Smooth muscle cell of the brain vasculature (primary cell): ENCODE results near the gene ZNF692.
"Not testable (repeated sequence)": the region's sequence is repeated elsewhere in the genome, so short reads cannot be mapped to it uniquely, and the experiment has no call there.

ENCODE experiments used
- DNase-seq: peaks from one replicate; pipeline ENCODE4 v3.0.0-alpha.2; 2012; ENCODE audit warnings: low read depth, low spot score

The ZNF692 gene

DNA sequence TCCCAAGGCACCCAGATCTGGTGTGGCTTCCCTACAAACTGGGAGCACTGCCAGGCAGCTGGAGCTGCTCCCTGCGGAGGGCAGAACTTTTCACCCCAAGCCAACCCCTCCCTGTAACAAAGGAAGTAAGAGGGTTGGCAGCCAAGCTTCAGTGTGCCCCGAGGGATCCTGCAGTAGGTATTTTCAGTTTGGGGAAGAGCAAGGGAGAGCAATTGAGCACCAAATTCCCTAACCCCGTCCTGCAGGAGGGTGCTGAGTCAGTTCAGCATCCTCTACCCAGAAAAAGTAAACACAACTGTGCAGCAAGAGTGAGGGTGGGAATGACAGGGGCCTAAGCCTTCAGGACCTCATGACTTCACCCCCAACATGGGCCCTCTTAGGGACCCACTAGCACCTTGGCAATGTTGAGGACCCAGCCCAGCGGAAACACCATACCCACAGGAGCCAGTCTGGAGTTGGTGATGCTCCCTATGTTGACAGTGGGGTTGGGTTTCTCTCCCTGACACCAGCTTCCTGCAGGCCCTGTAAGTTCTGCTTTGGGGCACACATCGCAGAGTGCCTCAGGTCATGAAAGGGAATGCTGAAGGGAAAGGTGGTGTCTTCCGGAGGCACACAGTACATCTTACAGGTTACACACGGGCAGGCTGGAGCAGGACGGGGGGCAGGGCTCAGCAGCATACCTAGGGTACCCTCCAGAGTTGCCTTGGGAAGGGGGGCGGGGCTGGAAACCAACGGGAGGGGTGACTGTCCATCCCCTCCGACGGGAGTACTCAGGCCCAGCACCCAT, 48.0 kb downstream of the ZNF692 start:
- peak; percentile 24 for DNase-seq

DNA sequence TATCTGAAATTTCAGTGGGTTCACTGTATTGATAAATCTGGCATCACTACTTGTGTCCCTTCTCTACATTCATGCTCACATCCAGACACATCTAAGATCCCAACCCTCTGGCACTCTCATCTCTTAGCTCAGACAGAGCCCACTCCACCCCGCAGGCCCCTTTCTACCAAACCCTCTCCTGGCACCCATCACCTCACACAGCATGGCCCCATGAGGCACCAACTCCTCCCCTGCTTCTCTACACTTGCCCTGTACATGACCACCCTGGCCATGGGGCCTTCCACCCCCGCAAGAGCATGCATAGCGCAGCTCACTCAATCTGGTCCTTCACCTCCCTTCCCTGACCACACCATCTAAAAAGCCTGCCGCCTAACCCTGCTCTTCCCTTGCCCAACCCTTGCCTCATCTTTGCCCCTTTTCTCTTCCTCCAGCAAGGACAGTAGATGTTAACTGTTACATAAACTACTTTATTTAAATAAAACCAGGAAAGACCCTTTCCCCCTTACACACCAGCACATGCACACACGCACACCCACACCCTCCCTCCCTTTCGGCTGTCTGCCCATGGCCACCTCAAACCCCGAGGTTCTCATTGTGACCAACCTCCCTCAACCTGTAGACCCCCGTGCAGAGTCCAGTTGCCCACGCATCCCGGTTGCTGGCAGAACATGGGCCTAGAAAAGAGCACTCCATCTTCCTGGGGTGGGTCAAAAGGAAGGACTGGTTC, 48.7 kb downstream of the ZNF692 start:
- no peak for DNase-seq

DNA sequence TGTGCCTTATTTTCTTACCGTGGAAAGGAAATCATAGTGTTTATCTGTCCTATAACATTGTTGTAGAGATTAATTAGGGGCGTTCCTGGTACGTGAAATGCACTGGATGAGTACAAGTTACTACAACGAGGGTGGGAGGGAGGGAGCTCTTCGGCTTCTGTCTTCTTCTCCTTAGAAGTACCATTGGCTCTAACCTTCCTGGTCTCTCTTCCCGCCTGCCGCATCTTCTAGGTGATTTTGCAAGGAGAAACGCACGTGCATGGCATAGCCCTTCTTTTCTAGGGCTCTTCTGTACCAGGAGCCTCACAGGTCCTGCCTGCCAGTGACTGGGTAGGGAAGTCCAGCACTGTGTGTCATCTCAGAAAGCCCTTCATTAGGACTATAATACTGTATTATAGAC, 50.0 kb downstream of the ZNF692 start:
- no peak for DNase-seq

DNA sequence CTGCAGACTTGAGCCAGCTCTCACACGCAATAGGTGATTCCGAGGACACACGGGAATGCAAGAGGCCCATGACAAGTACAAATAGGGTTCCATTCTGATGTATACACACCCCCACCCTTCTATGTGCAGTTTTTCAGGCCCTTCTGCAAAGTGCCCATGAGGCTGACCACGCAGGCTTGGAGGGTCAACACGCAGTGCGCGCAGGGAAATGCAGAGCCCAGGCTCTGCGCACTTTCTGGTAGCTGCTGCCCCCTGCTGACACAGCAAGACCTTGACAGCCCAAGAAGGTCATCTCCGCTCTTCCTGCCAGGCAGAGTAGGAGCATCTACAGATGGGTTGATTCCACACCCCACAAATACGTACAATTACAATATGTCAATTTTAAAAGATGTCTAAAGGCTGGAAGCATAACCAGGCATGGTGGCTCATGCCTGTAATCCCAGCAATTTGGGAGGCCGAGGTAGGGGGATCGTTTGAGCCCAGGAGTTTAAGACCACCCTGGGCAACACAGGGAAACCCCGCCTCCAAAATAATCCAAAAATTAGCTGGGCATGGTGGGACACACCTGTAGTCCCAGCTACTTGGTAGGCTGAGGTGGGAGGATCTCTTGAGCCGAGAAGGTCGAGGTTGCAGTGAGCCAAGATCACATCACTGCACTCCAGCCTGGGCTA, 51.7 kb downstream of the ZNF692 start:
- no peak for DNase-seq

DNA sequence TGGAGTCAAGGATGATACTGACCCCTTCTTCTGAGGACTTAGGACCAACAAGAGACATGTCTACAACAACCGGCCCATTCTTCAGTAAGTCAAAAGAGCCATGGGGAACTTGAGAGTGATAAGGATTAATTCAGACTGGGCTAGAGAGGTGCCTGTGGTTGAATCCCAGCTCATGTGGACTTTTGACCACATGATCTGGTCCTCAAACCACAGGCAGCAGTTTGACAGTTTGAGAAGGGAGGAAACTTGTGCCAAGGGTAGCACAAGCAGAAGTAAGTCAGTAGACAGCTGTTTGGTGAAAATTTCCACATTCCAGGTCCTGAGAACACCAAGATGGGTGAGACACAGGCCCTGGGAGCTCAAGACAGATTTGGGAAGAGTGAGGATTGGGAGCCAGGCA, 53.0 kb downstream of the ZNF692 start:
- DNase-seq, result no peak

DNA sequence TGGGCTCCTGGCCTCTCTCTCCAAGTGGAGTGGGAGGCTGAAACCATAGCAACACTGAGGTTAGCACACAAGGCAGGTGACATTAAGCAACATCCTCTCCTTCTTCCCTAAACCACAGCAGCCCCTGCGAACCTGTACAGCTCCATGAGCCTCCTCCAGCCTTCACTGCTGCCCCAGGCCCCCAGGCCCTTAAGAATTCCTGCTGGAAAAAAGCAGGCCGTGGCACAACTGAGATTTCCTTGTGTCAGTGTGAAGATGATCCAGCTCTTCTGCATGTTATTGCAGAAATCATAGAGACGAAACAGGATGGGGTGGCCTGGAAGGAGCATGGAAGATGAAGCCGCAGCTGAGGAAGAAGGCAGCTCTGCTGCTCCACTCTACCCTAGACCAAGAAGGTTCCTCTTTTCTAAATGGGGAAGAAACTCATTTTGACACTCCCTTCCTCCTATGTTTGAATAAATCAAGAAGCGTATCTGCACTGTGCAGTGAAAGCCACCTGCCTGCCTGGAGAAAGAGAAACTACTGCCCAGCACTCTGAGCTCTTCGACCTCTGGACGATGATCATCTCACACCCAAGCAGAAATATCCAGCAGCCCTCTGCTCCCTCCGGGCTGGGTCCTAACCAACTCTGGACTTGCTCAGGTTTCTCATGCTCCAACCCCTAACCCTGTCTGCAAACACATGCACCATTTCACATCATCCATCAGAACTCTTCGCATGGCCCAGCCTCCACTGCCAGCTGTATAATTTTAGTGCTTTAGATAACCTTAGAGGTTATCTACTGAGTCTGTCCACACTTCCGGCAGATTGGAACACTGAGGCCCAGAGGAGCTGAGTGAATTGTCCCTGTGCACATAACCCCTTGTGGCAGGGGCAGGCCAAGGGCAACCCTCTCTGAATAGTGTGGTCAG, 53.9 kb downstream of the ZNF692 start:
- DNase-seq, result no peak

DNA sequence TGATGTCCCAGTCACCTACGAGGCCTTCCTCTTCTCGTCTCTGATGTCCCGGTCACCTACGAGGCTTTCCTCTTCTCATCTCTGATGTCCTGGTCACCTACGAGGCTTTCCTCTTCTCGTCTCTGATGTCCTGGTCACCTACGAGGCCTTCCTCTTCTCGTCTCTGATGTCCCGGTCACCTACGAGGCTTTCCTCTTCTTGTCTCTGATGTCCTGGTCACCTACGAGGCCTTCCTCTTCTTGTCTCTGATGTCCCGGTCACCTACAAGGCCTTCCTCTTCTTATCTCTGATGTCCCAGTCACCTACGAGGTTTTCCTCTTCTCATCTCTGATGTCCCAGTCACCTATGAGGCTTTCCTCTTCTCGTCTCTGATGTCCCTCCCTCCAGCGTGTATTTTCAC, 55.4 kb downstream of the ZNF692 start:
- DNase-seq, result not testable (repeated sequence)

DNA sequence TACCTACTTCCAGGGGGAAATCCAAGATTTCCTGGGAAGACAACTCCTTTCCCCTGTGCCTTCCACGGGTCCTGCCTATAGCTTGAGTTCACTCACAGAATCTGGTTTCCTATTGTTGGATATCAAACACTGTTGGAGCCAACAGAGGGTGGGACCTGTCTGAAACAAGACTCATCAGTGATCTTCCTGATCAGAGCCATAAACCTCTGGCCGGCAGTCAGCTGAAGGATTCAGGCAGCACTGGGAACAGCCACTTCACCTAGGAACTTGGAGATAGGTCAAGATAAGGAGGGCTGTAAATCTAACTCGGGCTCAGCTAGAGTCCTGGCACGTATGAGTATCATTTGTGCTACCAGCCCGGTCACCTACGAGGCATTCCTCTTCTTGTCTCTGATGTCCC, 56.4 kb downstream of the ZNF692 start:
- no peak for DNase-seq

DNA sequence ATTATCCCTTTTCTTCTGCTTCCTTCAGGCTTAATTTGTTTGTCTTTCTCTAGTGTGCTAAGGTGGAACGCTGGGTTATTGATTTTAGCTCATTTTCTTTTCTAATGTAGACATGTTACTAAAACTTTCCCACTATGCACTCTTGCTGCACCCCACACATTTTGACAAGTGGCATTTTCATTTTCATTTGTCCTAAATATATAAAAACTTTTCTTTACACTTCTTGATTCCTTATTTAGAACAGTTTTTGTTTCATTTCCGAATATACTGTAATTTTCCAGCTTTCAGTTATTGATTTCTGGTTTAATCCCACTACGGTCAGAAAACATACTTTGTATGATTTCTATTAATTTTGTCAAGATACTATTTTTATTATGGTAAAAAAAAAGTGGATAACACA, 58.4 kb downstream of the ZNF692 start:
- DNase-seq, result no peak
